ENCODE data around the gene ZC3H10. TPM values are rescaled to one million over a fixed set of nuclear protein-coding genes. Genes with fewer than 3 reads are reported as not detected.

The ZC3H10 gene
- total and polyA plus RNA-seq, 2 experiments from 2014 or later, result 2.7 to 5.4 TPM

- TF ChIP-seq EZH2phosphoT487 (IDR thresholded peaks at IDR 0.05; ENCODE audit: unreplicated experiment) (no peak), ZNF114 (CRISPR knock-in tag; IDR thresholded peaks at IDR 0.05) (no peak), NANOG (IDR thresholded peaks at IDR 0.05; ENCODE audit: borderline replicate concordance) (no peak), POLR2AphosphoS5 (IDR thresholded peaks at IDR 0.05; ENCODE audit: low read depth) (peak; percentile 8; the same call in 1 of the 2 replicates)
- peaks cover 82% of the 10 kb centered on the region for H3K36me3 Mint-ChIP-seq (ENCODE audit: low read depth)
- H3K79me2 ChIP-seq (replicated peaks; ENCODE audit: insufficient read depth), result peaks cover 31% of the 10 kb centered on the region
- no peaks in the 10 kb centered on the region for H3K9me2 ChIP-seq (ENCODE audit: insufficient read depth)
- H3K27ac ChIP-seq (ENCODE audit: low read depth), result peak overlapping the region; percentile 98
- H3K27ac Mint-ChIP-seq, result peak overlapping the region; percentile 74
- no peaks in the 10 kb centered on the region; the same call in 1 of the 3 replicates for H3K9me3 Mint-ChIP-seq
- peaks cover 25% of the 10 kb centered on the region for H4K20me1 ChIP-seq (replicated peaks; ENCODE audit: insufficient read depth)
- peaks cover 47% of the 10 kb centered on the region for H3K4me1 ChIP-seq (ENCODE audit: insufficient read depth)
- peaks cover 51% of the 10 kb centered on the region for H3K36me3 ChIP-seq (ENCODE audit: insufficient read depth)
- peak overlapping the region; percentile 84 for H3K4me3 ChIP-seq
- peaks cover 55% of the 10 kb centered on the region for H3K4me1 Mint-ChIP-seq
- no peak overlapping the region for H2AFZ ChIP-seq
- H3K4me2 ChIP-seq, result peak overlapping the region; percentile 91
- ATAC-seq (no peak), DNase-seq (ENCODE audit: low spot score) (no peak)
- no peaks in the 10 kb centered on the region for H3K27me3 ChIP-seq (ENCODE audit: insufficient read depth)
- peaks cover 65% of the 10 kb centered on the region for H3F3A ChIP-seq (replicated peaks; ENCODE audit: low read depth)
- peak overlapping the region; percentile 92 for H3K4me3 Mint-ChIP-seq
- H3K27me3 Mint-ChIP-seq (ENCODE audit: insufficient read depth, low read depth, poor library complexity), result peaks cover 51% of the 10 kb centered on the region
Measured at GRCh38 chr12:56160894-56161689, 43.0 kb downstream of the ZC3H10 start.

GRCh38 chr12:56161690-56162351 is 43.8 kb downstream of the ZC3H10 start:
- ATAC-seq (no peak), DNase-seq (ENCODE audit: low spot score) (peak; percentile 23)
- Histone ChIP-seq H3K27ac (ENCODE audit: low read depth) (peak overlapping the region; percentile 98), H3K27me3 (ENCODE audit: insufficient read depth) (no peaks in the 10 kb centered on the region), H4K20me1 (replicated peaks; ENCODE audit: insufficient read depth) (peaks cover 25% of the 10 kb centered on the region), H3K4me2 (no peak overlapping the region), H3K9me2 (ENCODE audit: insufficient read depth) (no peaks in the 10 kb centered on the region), H3K36me3 (ENCODE audit: insufficient read depth) (peaks cover 55% of the 10 kb centered on the region), H3K4me3 (0 out of 2 replicates have a peak overlapping the region, but pooled peaks have one; percentile 21), H2AFZ (no peak overlapping the region), H3K4me1 (ENCODE audit: insufficient read depth) (peaks cover 45% of the 10 kb centered on the region), H3F3A (replicated peaks; ENCODE audit: low read depth) (peaks cover 63% of the 10 kb centered on the region), H3K79me2 (replicated peaks; ENCODE audit: insufficient read depth) (peaks cover 31% of the 10 kb centered on the region)
- Mint-ChIP-seq H3K36me3 (ENCODE audit: low read depth) (peaks cover 88% of the 10 kb centered on the region), H3K9me3 (no peaks in the 10 kb centered on the region; the same call in 1 of the 3 replicates), H3K4me3 (peak overlapping the region; percentile 59; the same call in 2 of the 3 replicates), H3K27me3 (ENCODE audit: insufficient read depth, low read depth, poor library complexity) (peaks cover 51% of the 10 kb centered on the region), H3K27ac (peak overlapping the region; percentile 74), H3K4me1 (peaks cover 55% of the 10 kb centered on the region)
- TF ChIP-seq JUNB (IDR thresholded peaks at IDR 0.05; ENCODE audit: unreplicated experiment) (no peak), ZNF462 (CRISPR knock-in tag; IDR thresholded peaks at IDR 0.05) (no peak), NANOG (IDR thresholded peaks at IDR 0.05; ENCODE audit: borderline replicate concordance) (no peak), CTCF (conservative IDR thresholded peaks at IDR 0.05; ENCODE audit: low read depth in 2 of 2) (no peak), ZNF331 (CRISPR knock-in tag; IDR thresholded peaks at IDR 0.05; ENCODE audit: low read depth) (no peak), CREB1 (CRISPR knock-in tag; IDR thresholded peaks at IDR 0.05; ENCODE audit: low read depth) (no peak), EZH2phosphoT487 (IDR thresholded peaks at IDR 0.05; ENCODE audit: unreplicated experiment) (no peak), ZNF114 (CRISPR knock-in tag; IDR thresholded peaks at IDR 0.05) (no peak)
- TF ChIP-seq, protein P1, sequence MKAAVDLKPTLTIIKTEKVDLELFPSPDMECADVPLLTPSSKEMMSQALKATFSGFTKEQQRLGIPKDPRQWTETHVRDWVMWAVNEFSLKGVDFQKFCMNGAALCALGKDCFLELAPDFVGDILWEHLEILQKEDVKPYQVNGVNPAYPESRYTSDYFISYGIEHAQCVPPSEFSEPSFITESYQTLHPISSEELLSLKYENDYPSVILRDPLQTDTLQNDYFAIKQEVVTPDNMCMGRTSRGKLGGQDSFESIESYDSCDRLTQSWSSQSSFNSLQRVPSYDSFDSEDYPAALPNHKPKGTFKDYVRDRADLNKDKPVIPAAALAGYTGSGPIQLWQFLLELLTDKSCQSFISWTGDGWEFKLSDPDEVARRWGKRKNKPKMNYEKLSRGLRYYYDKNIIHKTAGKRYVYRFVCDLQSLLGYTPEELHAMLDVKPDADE (IDR thresholded peaks at IDR 0.05), result no peak
